DOHH2 (cell line): ENCODE results near the gene CRX.

Experiments used
- H3F3A ChIP-seq: fragments of 200-600 bp; sonication (generic), shearing (Covaris generic); 2 replicates; pipeline ENCODE4 v1.6.0; 2016; ENCODE audit warnings: antibody characterized with exemption, mild to moderate bottlenecking; ENCODE audit not compliant: control insufficient read depth, insufficient read depth
- H3K27ac ChIP-seq: fragments of 200-600 bp; sonication (generic); 2 replicates; pipeline ENCODE4 v1.5.1; 2014; ENCODE audit warnings: low read depth, mild to moderate bottlenecking, low read length, moderate library complexity
- H3K27me3 ChIP-seq: fragments of 200-600 bp; sonication (generic); 2 replicates; pipeline ENCODE4 v1.6.1; 2014; ENCODE audit warnings: mild to moderate bottlenecking, low read length, mixed read lengths; ENCODE audit not compliant: control insufficient read depth
- H3K36me3 ChIP-seq: fragments of 200-600 bp; sonication (generic); 2 replicates; pipeline ENCODE4 v1.6.1; 2014; ENCODE audit warnings: mild to moderate bottlenecking, low read length, moderate library complexity, mixed read lengths; ENCODE audit not compliant: control insufficient read depth
- H3K4me1 ChIP-seq: fragments of 200-600 bp; sonication (generic); 2 replicates; pipeline ENCODE4 v1.6.1; 2014; ENCODE audit warnings: mild to moderate bottlenecking, low read length, mixed read lengths; ENCODE audit not compliant: control insufficient read depth
- H3K4me2 ChIP-seq: fragments of 200-600 bp; sonication (generic); 2 replicates; pipeline ENCODE4 v1.6.0; 2014; ENCODE audit warnings: mild to moderate bottlenecking, low read length, moderate library complexity
- H3K4me3 ChIP-seq: fragments of 200-600 bp; sonication (generic); 2 replicates; pipeline ENCODE4 v1.5.1; 2014; ENCODE audit warnings: mild to moderate bottlenecking, low read length, mixed read lengths
- H3K79me2 ChIP-seq: fragments of 200-600 bp; sonication (generic); 2 replicates; pipeline ENCODE4 v1.6.1; 2014; ENCODE audit warnings: mild to moderate bottlenecking, low read length, mixed read lengths; ENCODE audit not compliant: control insufficient read depth
- H3K9me2 ChIP-seq: fragments of 200-600 bp; sonication (generic); replicated peaks from 2 replicates; pipeline ENCODE4 v1.6.1; 2014; ENCODE audit warnings: mild to moderate bottlenecking, low read length, mixed read lengths; ENCODE audit not compliant: control insufficient read depth
- H3K9me3 ChIP-seq: fragments of 200-600 bp; sonication (generic); 2 replicates; pipeline ENCODE4 v1.6.1; 2014; ENCODE audit warnings: antibody characterized with exemption, low read length, mixed read lengths; ENCODE audit not compliant: control insufficient read depth, insufficient read depth
- H4K20me1 ChIP-seq: fragments of 200-600 bp; sonication (generic); 2 replicates; pipeline ENCODE4 v1.6.0; 2014; ENCODE audit warnings: low read depth, mild to moderate bottlenecking, antibody characterized with exemption, low read length, moderate library complexity; ENCODE audit not compliant: control insufficient read depth, insufficient read depth
- CTCF ChIP-seq: fragments of 200-600 bp; sonication (generic); IDR thresholded peaks from one replicate; pipeline ENCODE4 v1.5.1; 2014; ENCODE audit warnings: antibody characterized with exemption, mild to moderate bottlenecking, low read depth, low read length; ENCODE audit not compliant: poor library complexity, severe bottlenecking
- EZH2phosphoT487 ChIP-seq: fragments of 200-600 bp; sonication (generic); IDR thresholded peaks from 2 replicates; pipeline ENCODE4 v1.6.1; 2017; ENCODE audit warnings: borderline replicate concordance, mild to moderate bottlenecking, antibody characterized with exemption, low read length, moderate library complexity, mixed read lengths

Gene CRX

GRCh38 chr19:47860602-47861297 lies 39.0 kb downstream of the CRX start:
- TF ChIP-seq EZH2phosphoT487 (no peak), CTCF (no peak)
- no peaks in the 10 kb centered on the region for H3K9me3 ChIP-seq
- H3K4me1 ChIP-seq = no peaks in the 10 kb centered on the region
- no peaks in the 10 kb centered on the region for H4K20me1 ChIP-seq
- H3F3A ChIP-seq = no peaks in the 10 kb centered on the region
- no peak overlapping the region for H3K4me2 ChIP-seq
- no peak overlapping the region for H3K4me3 ChIP-seq
- H3K27me3 ChIP-seq = no peaks in the 10 kb centered on the region
- no peaks in the 10 kb centered on the region for H3K36me3 ChIP-seq
- no peak overlapping the region for H3K27ac ChIP-seq
- no peaks in the 10 kb centered on the region for H3K79me2 ChIP-seq
- no peaks in the 10 kb centered on the region for H3K9me2 ChIP-seq

- no peaks in the 10 kb centered on the region for H3K4me1 ChIP-seq
- no peak overlapping the region for H3K4me2 ChIP-seq
- no peaks in the 10 kb centered on the region for H3K27me3 ChIP-seq
- no peaks in the 10 kb centered on the region for H4K20me1 ChIP-seq
- no peak overlapping the region for H3K27ac ChIP-seq
- no peaks in the 10 kb centered on the region for H3K36me3 ChIP-seq
- H3K9me3 ChIP-seq = no peaks in the 10 kb centered on the region
- TF ChIP-seq EZH2phosphoT487 (no peak), CTCF (no peak)
- H3K4me3 ChIP-seq = no peak overlapping the region
- H3K79me2 ChIP-seq = no peaks in the 10 kb centered on the region
- H3F3A ChIP-seq = no peaks in the 10 kb centered on the region
- H3K9me2 ChIP-seq = no peaks in the 10 kb centered on the region
These were observed 39.9 kb downstream of the CRX start for GRCh38 chr19:47861630-47862029.

- Histone ChIP-seq H3K4me3 (no peak overlapping the region), H3K9me2 (no peaks in the 10 kb centered on the region), H3K36me3 (no peaks in the 10 kb centered on the region), H3K4me2 (no peak overlapping the region), H3K9me3 (no peaks in the 10 kb centered on the region), H3K27me3 (no peaks in the 10 kb centered on the region), H3K79me2 (no peaks in the 10 kb centered on the region), H4K20me1 (no peaks in the 10 kb centered on the region), H3K4me1 (no peaks in the 10 kb centered on the region), H3K27ac (no peak overlapping the region), H3F3A (no peaks in the 10 kb centered on the region)
- TF ChIP-seq EZH2phosphoT487 (no peak), CTCF (peak; percentile 98)
These were observed 41.8 kb downstream of the CRX start for GRCh38 chr19:47863514-47863936.
